Adrenal gland (tissue), 12 donors: ENCODE results near the gene TBX6. TPM values are rescaled to one million over a fixed set of nuclear protein-coding genes. Genes with fewer than 3 reads are reported as not detected.
"Not testable (repeated sequence)": the region's sequence is repeated elsewhere in the genome, so short reads cannot be mapped to it uniquely, and the experiment has no call there.

Experiments used
- DNase-seq, 7 donors: peaks; one replicate each; pipeline ENCODE4 v3.0.0-alpha.2; 2019 to 2020
- H3K27ac ChIP-seq, 5 donors: fragments of 200-600 bp; sonication (generic) in 4 of 5; 1 replicate in 3 of 5; 2 replicates in 2 of 5; pipeline versions ENCODE4 v1.5.1 to v1.8.0; 2016 to 2020; ENCODE audit warnings: mild to moderate bottlenecking in 1 of 5
- H3K27me3 ChIP-seq: fragments of 200-600 bp; 2 replicates; pipeline ENCODE4 v1.8.0; 2021
- H3K36me3 ChIP-seq, 2 donors: fragments of 200-600 bp; replicated peaks in 1 of 2; 1 replicate in 1 of 2; 2 replicates in 1 of 2; pipeline versions ENCODE4 v1.5.1 to v1.8.0; 2018 to 2022
- H3K4me1 ChIP-seq, 2 donors: fragments of 200-600 bp; replicated peaks in 1 of 2; 1 replicate in 1 of 2; 2 replicates in 1 of 2; pipeline versions ENCODE4 v1.5.1 to v1.8.0; 2018 to 2021
- H3K4me3 ChIP-seq, 4 donors: fragments of 200-600 bp; sonication (generic) in 3 of 4; one replicate each; pipeline ENCODE4 v1.5.1; 2016 to 2018
- H3K9me3 ChIP-seq, 3 donors: fragments of 200-600 bp; sonication (generic) in 1 of 3; replicated peaks in 1 of 3; 1 replicate in 2 of 3; 2 replicates in 1 of 3; pipeline versions ENCODE4 v1.5.1 to v1.8.0; 2016 to 2021
- CTCF ChIP-seq, 6 experiments: fragments of 450-650 bp in 4 of 6; fragments of 200-600 bp in 2 of 6; sonication (generic) in 1 of 6; IDR thresholded peaks; 1 replicate in 5 of 6; 2 replicates in 1 of 6; pipeline versions ENCODE4 v1.5.1 to v1.8.0; 2016 to 2021; ENCODE audit warnings: antibody characterized with exemption in 6 of 6, mild to moderate bottlenecking in 2 of 6, moderate library complexity in 1 of 6
- POLR2A ChIP-seq, 2 donors: fragments of 450-650 bp; IDR thresholded peaks; one replicate each; pipeline ENCODE4 v1.6.1; 2017; ENCODE audit warnings: antibody characterized with exemption in 2 of 2, mild to moderate bottlenecking in 2 of 2, moderate library complexity in 1 of 2
- WGBS, 4 donors: extraction: QIAGEN DNeasy Blood & Tissue Kit in 2 of 4; methylation state at CpG; one replicate each; pipeline versions ENCODE4 v1.1.5 to v1.1.7; 2013 to 2017; 5-methylcytosine and 5-hydroxymethylcytosine counted together
- intact Hi-C, 2 donors: fragments of 100-400 bp; cut with DNase I; formaldehyde crosslinking; loops; one replicate each; pipeline versions ENCODE4 v1.14.1 to v1.15.0; 2022 to 2023
- polyA plus RNA-seq, 3 donors: library from polyadenylated mRNA; stranded (reverse); fragments of 200-250 nt in 2 of 3; fragments of 350-450 nt in 1 of 3; fragmentation: Illumina TruSeq in 1 of 3; extraction: RNeasy Lipid Tissue Mini Kit (QIAGEN cat#74804) in 1 of 3; gene quantifications; one replicate each; pipeline ENCODE4 v1.2.3, GENCODE V29; 2013 to 2014
- total RNA-seq, 9 donors: library from RNA; depleted of rRNA in 4 of 9; stranded (reverse); fragments of >200 nt in 4 of 9; fragments of 120-200 nt in 1 of 9; fragmentation: NEBNext Ultra II Directional in 1 of 9; extraction: Animal tissue kit (Norgen Biotek cat#: 25700) in 1 of 9; gene quantifications; one replicate each; pipeline versions ENCODE4 v1.1.0 to v1.2.4, GENCODE V29; 2013 to 2023
- donor health status: healthy with polysubstance abuse.
- donor health status: Bipolar disorder and iron deficiency.
- donor health status: DM: yes; HTN: yes; CAD: no.
- donor health status: DM: no; HTN: no; CAD: no.
- donor health status: DM: no; HTN: no; CAD: no.
- donor health status: DM: yes; HTN: yes; CAD: no.

TBX6 gene
- total and polyA plus RNA-seq, 12 donors, result 0.22 to 5.1 (median 2.0) TPM

DNA sequence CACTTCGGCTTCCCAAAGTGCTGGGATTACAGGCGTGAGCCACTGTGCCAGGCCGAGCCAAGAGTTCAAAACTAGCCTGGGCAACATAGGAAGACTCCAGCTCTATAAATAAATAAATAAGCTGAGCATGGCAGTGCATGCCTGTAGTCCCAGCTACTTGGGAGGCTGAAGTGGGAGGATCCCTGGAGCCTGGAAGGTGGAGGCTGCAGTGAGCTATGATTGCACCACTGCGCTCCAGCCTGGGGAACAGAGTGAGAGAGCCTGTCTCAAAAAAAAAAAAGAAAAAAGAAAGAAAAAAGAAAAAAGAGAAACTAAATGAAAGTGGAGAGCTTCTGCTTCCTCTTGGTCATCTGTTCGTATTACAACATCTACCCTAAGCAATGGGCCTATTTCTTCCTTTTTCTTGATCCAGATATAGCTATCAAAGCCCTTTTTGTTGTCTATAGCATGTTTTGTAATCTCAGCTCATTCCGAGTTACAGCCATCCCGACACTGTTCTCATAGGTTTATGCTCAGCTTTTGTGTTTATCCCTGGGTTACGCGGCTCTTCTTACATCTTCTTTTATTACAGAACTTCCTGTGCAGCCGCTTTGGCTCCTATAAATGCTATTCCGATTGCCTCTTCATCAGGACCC lies 45.4 kb upstream of the TBX6 start:
- Histone ChIP-seq H3K36me3 (no peaks in the 10 kb centered on the region), H3K4me1 (no peaks in the 10 kb centered on the region), H3K27me3 (no peaks in the 10 kb centered on the region), H3K4me3 (no peak overlapping the region), H3K9me3 (no peaks in the 10 kb centered on the region), H3K27ac (no peak overlapping the region)
- WGBS, 4 donors, result 64 to 78% (median 67%) methylated on average over 11 of the region's 11 CpGs
- TF ChIP-seq CTCF (IDR thresholded peaks at IDR 0.05) (no peak), POLR2A (IDR thresholded peaks at IDR 0.05) (no peak)
- no peak for DNase-seq
- intact Hi-C loops, result no loop called here

- H3K4me3 ChIP-seq, result no peak overlapping the region
- DNase-seq, result no peak
- no peaks in the 10 kb centered on the region for H3K36me3 ChIP-seq
- no peak overlapping the region for H3K27ac ChIP-seq
- no peaks in the 10 kb centered on the region for H3K27me3 ChIP-seq
- H3K9me3 ChIP-seq, result no peaks in the 10 kb centered on the region
- 41 to 61% (median 51%) methylated on average over 3 of the region's 3 CpGs for WGBS, 4 donors
- intact Hi-C loops, result loop anchor here in 1 of 2 donors (5.0 kb wide), 1 partner anchor 35 kb away; the partner anchor contains the start of gene YPEL3
- TF ChIP-seq POLR2A (IDR thresholded peaks at IDR 0.05) (no peak), CTCF (IDR thresholded peaks at IDR 0.05) (no peak)
- no peaks in the 10 kb centered on the region for H3K4me1 ChIP-seq
These were observed 40.9 kb upstream of the TBX6 start for GRCh38 chr16:30132591-30132990.

GRCh38 chr16:30131869-30132475 lies 40.2 kb upstream of the TBX6 start:
- intact Hi-C loops, result loop anchor here in 1 of 2 donors (5.0 kb wide), 1 partner anchor 35 kb away; the partner anchor contains the start of gene YPEL3
- Histone ChIP-seq H3K4me3 (no peak overlapping the region), H3K4me1 (no peaks in the 10 kb centered on the region), H3K27ac (no peak overlapping the region), H3K27me3 (no peaks in the 10 kb centered on the region), H3K9me3 (no peaks in the 10 kb centered on the region), H3K36me3 (no peaks in the 10 kb centered on the region)
- DNase-seq, result no peak
- 67 to 83% (median 78%) methylated on average over 3 to 4 of the region's 4 CpGs for WGBS, 4 donors
- no peak for TF ChIP-seq CTCF (IDR thresholded peaks at IDR 0.05)
- TF ChIP-seq POLR2A (IDR thresholded peaks at IDR 0.05), result no peak

GRCh38 chr16:30127993-30128392 lies 36.3 kb upstream of the TBX6 start:
- Histone ChIP-seq H3K27me3 (no peaks in the 10 kb centered on the region), H3K4me1 (peaks cover 7 to 10% of the 10 kb centered on the region in 2 donors), H3K36me3 (no peaks in the 10 kb centered on the region), H3K27ac (no peak overlapping the region), H3K9me3 (no peaks in the 10 kb centered on the region), H3K4me3 (no peak overlapping the region)
- intact Hi-C loops, result loop anchor here in 1 of 2 donors (10.0 kb wide), 1 partner anchor 57 kb away; the partner anchor contains the start of gene CORO1A
- TF ChIP-seq POLR2A (IDR thresholded peaks at IDR 0.05) (no peak), CTCF (IDR thresholded peaks at IDR 0.05) (no peak)
- 88 to 100% (median 91%) methylated on average over 1 of the region's 1 CpG for WGBS, 4 donors
- DNase-seq, result no peak

GRCh38 chr16:30125690-30126089 lies 34.0 kb upstream of the TBX6 start:
- H3K27ac ChIP-seq, H3K4me3 ChIP-seq, DNase-seq, H3K9me3 ChIP-seq, H3K36me3 ChIP-seq, H3K27me3 ChIP-seq: not testable (repeated sequence)
- intact Hi-C loops, result loop anchor here in 1 of 2 donors (10.0 kb wide), 1 partner anchor 59 kb away; the partner anchor contains the start of gene CORO1A
- 94 to 95% (median 95%) methylated on average over 8 to 9 of the region's 9 CpGs for WGBS, 4 donors
- H3K4me1 ChIP-seq, result peaks cover 7 to 26% of the 10 kb centered on the region in 2 donors
